ENCODE measurements around the gene USP54.
"Not testable (repeated sequence)": the region's sequence is repeated elsewhere in the genome, so short reads cannot be mapped to it uniquely, and the experiment has no call there.

USP54 gene

GRCh38 chr10:73623056-73623455 is 31.9 kb upstream of the USP54 start:
- H3K9me3 ChIP-seq (ENCODE audit: insufficient read depth, low read depth, low read length): no peaks in the 10 kb centered on the region
- H3K27me3 ChIP-seq (ENCODE audit: insufficient read depth, low read length): no peaks in the 10 kb centered on the region
- H3K4me3 ChIP-seq (ENCODE audit: low read length): no peak overlapping the region
- peaks cover 3% of the 10 kb centered on the region; the same call in 1 of the 2 replicates for H3K4me1 ChIP-seq (ENCODE audit: insufficient read depth, low read length)
- no peaks in the 10 kb centered on the region for H3K36me3 ChIP-seq (ENCODE audit: insufficient read depth, low read depth, low read length)
- H3K9ac ChIP-seq (ENCODE audit: low read depth, low read length): no peak overlapping the region
- no peak overlapping the region for H3K27ac ChIP-seq (ENCODE audit: low read length)

- not testable (repeated sequence) for H3K4me3 ChIP-seq (ENCODE audit: low read length); H3K36me3 ChIP-seq (ENCODE audit: insufficient read depth, low read depth, low read length); H3K27ac ChIP-seq (ENCODE audit: low read length); H3K9ac ChIP-seq (ENCODE audit: low read depth, low read length); H3K4me1 ChIP-seq (ENCODE audit: insufficient read depth, low read length); H3K27me3 ChIP-seq (ENCODE audit: insufficient read depth, low read length); H3K9me3 ChIP-seq (ENCODE audit: insufficient read depth, low read depth, low read length)
Observed at GRCh38 chr10:73620974-73621373, 29.8 kb upstream of the USP54 start.

- not testable (repeated sequence) for H3K27ac ChIP-seq (ENCODE audit: low read length); H3K4me3 ChIP-seq (ENCODE audit: low read length); H3K36me3 ChIP-seq (ENCODE audit: insufficient read depth, low read depth, low read length); H3K9me3 ChIP-seq (ENCODE audit: insufficient read depth, low read depth, low read length); H3K4me1 ChIP-seq (ENCODE audit: insufficient read depth, low read length); H3K9ac ChIP-seq (ENCODE audit: low read depth, low read length); H3K27me3 ChIP-seq (ENCODE audit: insufficient read depth, low read length)
Observed at GRCh38 chr10:73617143-73617542, 26.0 kb upstream of the USP54 start.

GRCh38 chr10:73614720-73615119 is 23.6 kb upstream of the USP54 start:
- H3K9ac ChIP-seq (ENCODE audit: low read depth, low read length): no peak overlapping the region
- no peaks in the 10 kb centered on the region for H3K9me3 ChIP-seq (ENCODE audit: insufficient read depth, low read depth, low read length)
- H3K27ac ChIP-seq (ENCODE audit: low read length): no peak overlapping the region
- H3K4me3 ChIP-seq (ENCODE audit: low read length): no peak overlapping the region
- no peaks in the 10 kb centered on the region for H3K4me1 ChIP-seq (ENCODE audit: insufficient read depth, low read length)
- no peaks in the 10 kb centered on the region for H3K36me3 ChIP-seq (ENCODE audit: insufficient read depth, low read depth, low read length)
- no peaks in the 10 kb centered on the region for H3K27me3 ChIP-seq (ENCODE audit: insufficient read depth, low read length)

- Histone ChIP-seq H3K9ac (ENCODE audit: low read depth, low read length) (no peak overlapping the region), H3K9me3 (ENCODE audit: insufficient read depth, low read depth, low read length) (no peaks in the 10 kb centered on the region), H3K27ac (ENCODE audit: low read length) (no peak overlapping the region), H3K27me3 (ENCODE audit: insufficient read depth, low read length) (no peaks in the 10 kb centered on the region), H3K36me3 (ENCODE audit: insufficient read depth, low read depth, low read length) (no peaks in the 10 kb centered on the region), H3K4me3 (ENCODE audit: low read length) (no peak overlapping the region), H3K4me1 (ENCODE audit: insufficient read depth, low read length) (no peaks in the 10 kb centered on the region)
Observed at GRCh38 chr10:73609116-73609515, 18.0 kb upstream of the USP54 start.

- Histone ChIP-seq H3K4me1 (ENCODE audit: insufficient read depth, low read length) (peaks cover 10% of the 10 kb centered on the region; the same call in 1 of the 2 replicates), H3K4me3 (ENCODE audit: low read length) (0 out of 2 replicates have a peak overlapping the region, but pooled peaks have one; percentile 4), H3K9ac (ENCODE audit: low read depth, low read length) (peak overlapping the region; percentile 8; the same call in 1 of the 2 replicates), H3K9me3 (ENCODE audit: insufficient read depth, low read depth, low read length) (no peaks in the 10 kb centered on the region), H3K27ac (ENCODE audit: low read length) (no peak overlapping the region), H3K27me3 (ENCODE audit: insufficient read depth, low read length) (no peaks in the 10 kb centered on the region), H3K36me3 (ENCODE audit: insufficient read depth, low read depth, low read length) (no peaks in the 10 kb centered on the region)
Observed at GRCh38 chr10:73601486-73601921, 10.4 kb upstream of the USP54 start.

- Histone ChIP-seq H3K27me3 (ENCODE audit: insufficient read depth, low read length) (no peaks in the 10 kb centered on the region), H3K36me3 (ENCODE audit: insufficient read depth, low read depth, low read length) (no peaks in the 10 kb centered on the region), H3K4me3 (ENCODE audit: low read length) (no peak overlapping the region), H3K9me3 (ENCODE audit: insufficient read depth, low read depth, low read length) (no peaks in the 10 kb centered on the region), H3K4me1 (ENCODE audit: insufficient read depth, low read length) (peaks cover 15% of the 10 kb centered on the region; the same call in 1 of the 2 replicates), H3K27ac (ENCODE audit: low read length) (no peak overlapping the region), H3K9ac (ENCODE audit: low read depth, low read length) (no peak overlapping the region)
Observed at GRCh38 chr10:73597346-73597745, 6.2 kb upstream of the USP54 start.

- no peaks in the 10 kb centered on the region for H3K9me3 ChIP-seq (ENCODE audit: insufficient read depth, low read depth, low read length)
- H3K9ac ChIP-seq (ENCODE audit: low read depth, low read length): no peak overlapping the region; the same call in 1 of the 2 replicates
- H3K27ac ChIP-seq (ENCODE audit: low read length): no peak overlapping the region
- H3K4me3 ChIP-seq (ENCODE audit: low read length): no peak overlapping the region
- H3K4me1 ChIP-seq (ENCODE audit: insufficient read depth, low read length): peaks cover 31% of the 10 kb centered on the region
- no peaks in the 10 kb centered on the region for H3K27me3 ChIP-seq (ENCODE audit: insufficient read depth, low read length)
- no peaks in the 10 kb centered on the region for H3K36me3 ChIP-seq (ENCODE audit: insufficient read depth, low read depth, low read length)
Observed at GRCh38 chr10:73593812-73594211, 2.7 kb upstream of the USP54 start.

- H3K27ac ChIP-seq (ENCODE audit: low read length): peak overlapping the region; percentile 88
Observed at GRCh38 chr10:73593110-73593509, 2.0 kb upstream of the USP54 start.

GRCh38 chr10:73591935-73592699 is 975 bp upstream of the USP54 start:
- peak overlapping the region; percentile 58 for H3K4me3 ChIP-seq (ENCODE audit: low read length)
- peaks cover 31% of the 10 kb centered on the region for H3K4me1 ChIP-seq (ENCODE audit: insufficient read depth, low read length)
- no peaks in the 10 kb centered on the region for H3K27me3 ChIP-seq (ENCODE audit: insufficient read depth, low read length)
- H3K36me3 ChIP-seq (ENCODE audit: insufficient read depth, low read depth, low read length): no peaks in the 10 kb centered on the region
- H3K9me3 ChIP-seq (ENCODE audit: insufficient read depth, low read depth, low read length): no peaks in the 10 kb centered on the region
- H3K9ac ChIP-seq (ENCODE audit: low read depth, low read length): peak overlapping the region; percentile 79; the same call in 1 of the 2 replicates
- peak overlapping the region; percentile 88 for H3K27ac ChIP-seq (ENCODE audit: low read length)

More at GRCh38 chr10:73593110-73593509, 2.0 kb upstream of the USP54 start:
- Histone ChIP-seq H3K4me3 (ENCODE audit: low read length) (no peak overlapping the region), H3K9ac (ENCODE audit: low read depth, low read length) (peak overlapping the region; percentile 79; the same call in 1 of the 2 replicates), H3K36me3 (ENCODE audit: insufficient read depth, low read depth, low read length) (no peaks in the 10 kb centered on the region), H3K4me1 (ENCODE audit: insufficient read depth, low read length) (peaks cover 31% of the 10 kb centered on the region), H3K9me3 (ENCODE audit: insufficient read depth, low read depth, low read length) (no peaks in the 10 kb centered on the region), H3K27me3 (ENCODE audit: insufficient read depth, low read length) (no peaks in the 10 kb centered on the region)

GRCh38 chr10:73589563-73590126 is 1.5 kb downstream of the USP54 start:
- H3K27me3 ChIP-seq (ENCODE audit: insufficient read depth, low read length): no peaks in the 10 kb centered on the region
- peaks cover 31% of the 10 kb centered on the region for H3K4me1 ChIP-seq (ENCODE audit: insufficient read depth, low read length)
- 0 out of 2 replicates have a peak, but pooled peaks cover 3% of the 10 kb centered on the region for H3K9me3 ChIP-seq (ENCODE audit: insufficient read depth, low read depth, low read length)
- no peak overlapping the region for H3K27ac ChIP-seq (ENCODE audit: low read length)
- no peaks in the 10 kb centered on the region for H3K36me3 ChIP-seq (ENCODE audit: insufficient read depth, low read depth, low read length)
- peak overlapping the region; percentile 58 for H3K4me3 ChIP-seq (ENCODE audit: low read length)
- H3K9ac ChIP-seq (ENCODE audit: low read depth, low read length): peak overlapping the region; percentile 9; the same call in 1 of the 2 replicates

GRCh38 chr10:73588656-73589055 is 2.5 kb downstream of the USP54 start:
- Histone ChIP-seq H3K9me3 (ENCODE audit: insufficient read depth, low read depth, low read length) (0 out of 2 replicates have a peak, but pooled peaks cover 3% of the 10 kb centered on the region), H3K27ac (ENCODE audit: low read length) (no peak overlapping the region), H3K4me1 (ENCODE audit: insufficient read depth, low read length) (peaks cover 31% of the 10 kb centered on the region)

More at GRCh38 chr10:73588656-73589055, 2.5 kb downstream of the USP54 start:
- Histone ChIP-seq H3K27me3 (ENCODE audit: insufficient read depth, low read length) (no peaks in the 10 kb centered on the region), H3K9ac (ENCODE audit: low read depth, low read length) (no peak overlapping the region), H3K4me3 (ENCODE audit: low read length) (0 out of 2 replicates have a peak overlapping the region, but pooled peaks have one; percentile 3), H3K36me3 (ENCODE audit: insufficient read depth, low read depth, low read length) (no peaks in the 10 kb centered on the region)
